ENCODE data around the gene SLC25A30.

The SLC25A30 gene

GRCh38 chr13:45417790-45418534, at the start of gene SLC25A30:
Gene SLC25A30 (minus strand): TSS chr13:45418373. CDS start chr13:45411425, 6,948 bp downstream.
- peak; percentile 95 for DNase-seq

- DNase-seq, result no peak
Observed at GRCh38 chr13:45466359-45466758, 48.2 kb upstream of the SLC25A30 start.

- DNase-seq, result peak; percentile 95
Observed at GRCh38 chr13:45464687-45465453, 46.7 kb upstream of the SLC25A30 start, which contains the start of gene COG3. Gene COG3 (plus strand): TSS chr13:45464939. CDS start chr13:45465037, 98 bp downstream.

- no peak for DNase-seq
Observed at GRCh38 chr13:45464141-45464686, 46.0 kb upstream of the SLC25A30 start.

- DNase-seq, result no peak
Observed at GRCh38 chr13:45456196-45456972, 38.2 kb upstream of the SLC25A30 start.

GRCh38 chr13:45454204-45454603, 36.0 kb upstream of the SLC25A30 start:
- DNase-seq, result no peak

- DNase-seq, result no peak
Observed at GRCh38 chr13:45451282-45451681, 33.1 kb upstream of the SLC25A30 start.

- no peak for DNase-seq
Observed at GRCh38 chr13:45448965-45449559, 30.9 kb upstream of the SLC25A30 start.

- DNase-seq, result no peak
Observed at GRCh38 chr13:45447050-45447661, 29.0 kb upstream of the SLC25A30 start.

- DNase-seq, result no peak
Observed at GRCh38 chr13:45446181-45446580, 28.0 kb upstream of the SLC25A30 start.

GRCh38 chr13:45445053-45445452, 26.9 kb upstream of the SLC25A30 start:
- DNase-seq, result no peak

GRCh38 chr13:45441633-45442032, 23.5 kb upstream of the SLC25A30 start:
- DNase-seq, result no peak

GRCh38 chr13:45439781-45440462, 21.7 kb upstream of the SLC25A30 start:
- no peak for DNase-seq

GRCh38 chr13:45439008-45439407, 20.8 kb upstream of the SLC25A30 start:
- DNase-seq, result no peak

- no peak for DNase-seq
Observed at GRCh38 chr13:45437947-45438346, 19.8 kb upstream of the SLC25A30 start.

GRCh38 chr13:45436953-45437352, 18.8 kb upstream of the SLC25A30 start:
- no peak for DNase-seq

- no peak for DNase-seq
Observed at GRCh38 chr13:45436332-45436731, 18.2 kb upstream of the SLC25A30 start.

- DNase-seq, result no peak
Observed at GRCh38 chr13:45434556-45435371, 16.6 kb upstream of the SLC25A30 start.

- no peak for DNase-seq
Observed at GRCh38 chr13:45433381-45433790, 15.2 kb upstream of the SLC25A30 start.

- no peak for DNase-seq
Observed at GRCh38 chr13:45432737-45433380, 14.7 kb upstream of the SLC25A30 start.

Data from activated naive CD4-positive, alpha-beta T cell treated with anti-CD3 and anti-CD28 coated beads, Interleukin-2, amount 50 U/mL, for 16 hours (primary cell).